ENCODE results near the gene PLAAT4.
"Not testable (repeated sequence)": the region's sequence is repeated elsewhere in the genome, so short reads cannot be mapped to it uniquely, and the experiment has no call there.

PLAAT4 gene

GRCh38 chr11:63543711-63544110 lies 7.1 kb downstream of the PLAAT4 start:
- no peak overlapping the region for H3K27ac ChIP-seq
- TF ChIP-seq, protein P1, sequence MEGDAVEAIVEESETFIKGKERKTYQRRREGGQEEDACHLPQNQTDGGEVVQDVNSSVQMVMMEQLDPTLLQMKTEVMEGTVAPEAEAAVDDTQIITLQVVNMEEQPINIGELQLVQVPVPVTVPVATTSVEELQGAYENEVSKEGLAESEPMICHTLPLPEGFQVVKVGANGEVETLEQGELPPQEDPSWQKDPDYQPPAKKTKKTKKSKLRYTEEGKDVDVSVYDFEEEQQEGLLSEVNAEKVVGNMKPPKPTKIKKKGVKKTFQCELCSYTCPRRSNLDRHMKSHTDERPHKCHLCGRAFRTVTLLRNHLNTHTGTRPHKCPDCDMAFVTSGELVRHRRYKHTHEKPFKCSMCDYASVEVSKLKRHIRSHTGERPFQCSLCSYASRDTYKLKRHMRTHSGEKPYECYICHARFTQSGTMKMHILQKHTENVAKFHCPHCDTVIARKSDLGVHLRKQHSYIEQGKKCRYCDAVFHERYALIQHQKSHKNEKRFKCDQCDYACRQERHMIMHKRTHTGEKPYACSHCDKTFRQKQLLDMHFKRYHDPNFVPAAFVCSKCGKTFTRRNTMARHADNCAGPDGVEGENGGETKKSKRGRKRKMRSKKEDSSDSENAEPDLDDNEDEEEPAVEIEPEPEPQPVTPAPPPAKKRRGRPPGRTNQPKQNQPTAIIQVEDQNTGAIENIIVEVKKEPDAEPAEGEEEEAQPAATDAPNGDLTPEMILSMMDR (IDR thresholded peaks at IDR 0.05), result no peak
- no peak for DNase-seq (ENCODE audit: low spot score)
- no peak overlapping the region for H3K4me3 ChIP-seq

DNA sequence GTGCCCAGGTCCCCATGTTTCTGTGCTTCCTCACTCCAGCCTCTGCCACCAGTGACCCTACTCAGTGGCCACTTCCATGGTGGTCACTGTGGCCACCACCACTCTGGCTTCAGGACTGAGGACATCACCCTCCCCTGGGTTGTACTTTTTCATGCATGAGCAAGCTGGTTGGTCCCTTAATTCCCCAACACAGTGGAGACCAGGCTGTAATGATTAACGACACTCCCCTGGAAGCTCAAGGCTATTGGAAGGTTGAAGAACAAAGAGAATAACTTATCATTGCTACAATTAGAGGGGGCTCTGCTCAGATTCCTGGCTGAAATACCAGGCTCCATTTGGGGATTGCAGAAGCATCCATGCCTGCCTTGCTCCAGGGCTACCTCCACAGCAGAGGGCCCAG lies 10.5 kb downstream of the PLAAT4 start:
- Histone ChIP-seq H3K4me3 (no peak overlapping the region), H3K27ac (no peak overlapping the region)
- TF ChIP-seq, protein P1 (IDR thresholded peaks at IDR 0.05), result no peak
- no peak for DNase-seq (ENCODE audit: low spot score)

- DNase-seq (ENCODE audit: low spot score), result no peak
- Histone ChIP-seq H3K4me3 (no peak overlapping the region), H3K27ac (no peak overlapping the region)
- TF ChIP-seq, protein P1 (IDR thresholded peaks at IDR 0.05), result no peak
These were observed 11.6 kb downstream of the PLAAT4 start for GRCh38 chr11:63548178-63548577.

DNA sequence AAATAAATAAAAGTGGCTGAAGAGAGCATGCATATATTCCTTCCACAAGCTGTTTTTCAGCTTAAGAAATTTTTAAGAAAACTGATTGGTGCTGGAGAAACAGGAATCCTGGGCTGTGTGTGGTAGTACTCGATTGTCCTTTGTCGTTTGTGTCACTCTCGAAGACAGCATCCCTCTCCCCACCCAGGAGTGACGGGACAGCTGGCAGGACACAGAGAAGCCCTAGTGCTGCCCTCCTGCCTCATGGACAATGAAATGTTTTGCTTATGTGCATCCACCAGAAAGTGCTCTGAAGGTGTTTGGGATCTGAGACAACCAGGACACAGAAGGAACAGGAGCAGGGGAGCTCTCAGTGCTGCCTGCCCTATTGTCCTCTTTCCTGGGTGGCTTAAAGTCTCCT lies 12.8 kb downstream of the PLAAT4 start:
- no peak overlapping the region for H3K27ac ChIP-seq
- TF ChIP-seq, protein P1 (IDR thresholded peaks at IDR 0.05), result no peak
- DNase-seq (ENCODE audit: low spot score), result peak; percentile 24
- no peak overlapping the region for H3K4me3 ChIP-seq

GRCh38 chr11:63550156-63550700 lies 13.6 kb downstream of the PLAAT4 start:
- not testable (repeated sequence) for H3K4me3 ChIP-seq; DNase-seq (ENCODE audit: low spot score); H3K27ac ChIP-seq

GRCh38 chr11:63551091-63551888 lies 14.7 kb downstream of the PLAAT4 start:
- TF ChIP-seq, protein P1 (IDR thresholded peaks at IDR 0.05), result no peak
- Histone ChIP-seq H3K27ac (no peak overlapping the region), H3K4me3 (no peak overlapping the region)
- no peak for DNase-seq (ENCODE audit: low spot score)

GRCh38 chr11:63551889-63552266 lies 15.3 kb downstream of the PLAAT4 start:
- TF ChIP-seq, protein P1 (IDR thresholded peaks at IDR 0.05), result no peak
- DNase-seq (ENCODE audit: low spot score), result peak; percentile 38

More at GRCh38 chr11:63551889-63552266, 15.3 kb downstream of the PLAAT4 start:
- no peak overlapping the region for H3K27ac ChIP-seq
- H3K4me3 ChIP-seq, result no peak overlapping the region

Data from coronary artery (tissue), 2 donors.